Measurements from ENCODE around the gene EOLA2. TPM values are rescaled to one million over a fixed set of nuclear protein-coding genes. Genes with fewer than 3 reads are reported as not detected.

The EOLA2 gene
- total RNA-seq (2014; rRNA removed) (35.7 and 49.8 TPM in 2 replicates), Bru-seq, nascent RNA (percentile 80 among the genes with signal in this experiment), BruChase-seq, experiment 1, labeled RNA remaining after a 6-hour chase (percentile 93 among the genes with signal in this experiment), BruChase-seq, experiment 2, labeled RNA remaining after a 2-hour chase (percentile 88 among the genes with signal in this experiment)
- long read RNA-seq, transcript CXorf40B-203 (5 exons, 1,653 nt) = major isoform, 36 of 86 reads
- long read RNA-seq, transcript CXorf40B-205 (6 exons, 1,440 nt) = minor isoform, 5 of 86 reads
- long read RNA-seq, partial matches to known transcripts = 24 of 86 reads
- long read RNA-seq, other reads (novel, unspliced or antisense) = 19 of 86 reads

- no peaks in the 10 kb centered on the region for H3K9me3 ChIP-seq (ENCODE audit: low read length)
- ChIA-PET POLR2A (ENCODE audit: unreplicated experiment) (interaction anchor here (1.2 to 2.4 kb wide), 2 partner anchors 61 to 398 kb away, joined by 14 to 32 read pairs; partner anchors contain the start of gene EOLA1), CTCF (interaction anchor here (0.6 to 1.1 kb wide), 8 partner anchors 61 to 756 kb away, joined by 3 to 11 read pairs (median 4); partner anchors contain the start of gene MTMR1)
- no peaks in the 10 kb centered on the region for H3K27me3 ChIP-seq (ENCODE audit: low read length)
- peak within 1 kb of the TSS; percentile 75 for H2AFZ ChIP-seq (ENCODE audit: low read length)
- BruUV-seq (replicated peaks) = no TSS peak
- no peaks in the 10 kb centered on the region for H3F3A ChIP-seq (ENCODE audit: low read length, unreplicated experiment)
- intact Hi-C loops (cut with micrococcal nuclease) = no loop called here
- H3K4me2 ChIP-seq (ENCODE audit: low read length) = peak within 1 kb of the TSS; percentile 99
- H3K36me3 ChIP-seq (ENCODE audit: low read depth, low read length) = no peaks in the 10 kb centered on the region
- H4K20me1 ChIP-seq (ENCODE audit: low read length) = no peaks in the 10 kb centered on the region
- ATAC-seq = peak; percentile 68
- peak; percentile 98 for DNase-seq
- peaks cover 4% of the 10 kb centered on the region; the same call in 1 of the 2 replicates for H3K4me1 ChIP-seq (ENCODE audit: insufficient read depth, low read length)
- TF ChIP-seq EZH2 (IDR thresholded peaks at IDR 0.05; ENCODE audit: low read length, unreplicated experiment) (no peak), CTCF (conservative IDR thresholded peaks at IDR 0.05; ENCODE audit: low read depth, low read length) (peak; percentile 56), EZH2phosphoT487 (IDR thresholded peaks at IDR 0.05; ENCODE audit: borderline replicate concordance, low read length) (no peak)
- peak within 1 kb of the TSS; percentile 90 for H3K4me3 ChIP-seq (ENCODE audit: low read length)
- peak within 1 kb of the TSS; percentile 99 for H3K9ac ChIP-seq (ENCODE audit: low read length)
- H3K9me2 ChIP-seq (replicated peaks; ENCODE audit: low read length) = no peaks in the 10 kb centered on the region
- H3K27ac ChIP-seq (ENCODE audit: low read length) = peak within 1 kb of the TSS; percentile 95
- peaks cover 12% of the 10 kb centered on the region for H3K79me2 ChIP-seq (ENCODE audit: low read length)
Observed at GRCh38 chrX:149938427-149938880, at the start of gene EOLA2. TSS of gene EOLA2 (minus strand) at chrX:149938491. CDS start at chrX:149933874, 4,617 bp downstream.

- H3K4me3 ChIP-seq (ENCODE audit: low read length) = no peak overlapping the region
- no peak overlapping the region for H3K4me2 ChIP-seq (ENCODE audit: low read length)
- ATAC-seq (no peak), DNase-seq (no peak)
- no peaks in the 10 kb centered on the region for H3K4me1 ChIP-seq (ENCODE audit: insufficient read depth, low read length)
- CTCF ChIA-PET = no interaction called here
- no peaks in the 10 kb centered on the region for H3K79me2 ChIP-seq (ENCODE audit: low read length)
- no TSS peak for BruUV-seq (replicated peaks)
- H3F3A ChIP-seq (ENCODE audit: low read length, unreplicated experiment) = no peaks in the 10 kb centered on the region
- H3K9ac ChIP-seq (ENCODE audit: low read length) = no peak overlapping the region
- no peaks in the 10 kb centered on the region for H3K27me3 ChIP-seq (ENCODE audit: low read length)
- no peaks in the 10 kb centered on the region for H3K9me2 ChIP-seq (replicated peaks; ENCODE audit: low read length)
- H2AFZ ChIP-seq (ENCODE audit: low read length) = no peak overlapping the region
- no peaks in the 10 kb centered on the region for H3K9me3 ChIP-seq (ENCODE audit: low read length)
- H3K36me3 ChIP-seq (ENCODE audit: low read depth, low read length) = no peaks in the 10 kb centered on the region
- intact Hi-C loops (cut with micrococcal nuclease) = no loop called here
- POLR2A ChIA-PET (ENCODE audit: unreplicated experiment) = no interaction called here
- no peak overlapping the region for H3K27ac ChIP-seq (ENCODE audit: low read length)
- TF ChIP-seq CTCF (conservative IDR thresholded peaks at IDR 0.05; ENCODE audit: low read depth, low read length) (no peak), EZH2 (IDR thresholded peaks at IDR 0.05; ENCODE audit: low read length, unreplicated experiment) (no peak), EZH2phosphoT487 (IDR thresholded peaks at IDR 0.05; ENCODE audit: borderline replicate concordance, low read length) (no peak)
- no peaks in the 10 kb centered on the region for H4K20me1 ChIP-seq (ENCODE audit: low read length)
Observed at GRCh38 chrX:149987613-149988012, 49.3 kb upstream of the EOLA2 start.

GRCh38 chrX:149984411-149984810, 46.1 kb upstream of the EOLA2 start:
- Histone ChIP-seq H3K36me3 (ENCODE audit: low read depth, low read length) (no peaks in the 10 kb centered on the region), H3K4me3 (ENCODE audit: low read length) (no peak overlapping the region), H3K4me2 (ENCODE audit: low read length) (no peak overlapping the region), H3K9ac (ENCODE audit: low read length) (no peak overlapping the region), H3K27ac (ENCODE audit: low read length) (no peak overlapping the region), H3K27me3 (ENCODE audit: low read length) (no peaks in the 10 kb centered on the region), H3K79me2 (ENCODE audit: low read length) (no peaks in the 10 kb centered on the region), H3K4me1 (ENCODE audit: insufficient read depth, low read length) (no peaks in the 10 kb centered on the region), H3K9me2 (replicated peaks; ENCODE audit: low read length) (no peaks in the 10 kb centered on the region), H4K20me1 (ENCODE audit: low read length) (no peaks in the 10 kb centered on the region), H2AFZ (ENCODE audit: low read length) (no peak overlapping the region), H3F3A (ENCODE audit: low read length, unreplicated experiment) (no peaks in the 10 kb centered on the region), H3K9me3 (ENCODE audit: low read length) (no peaks in the 10 kb centered on the region)
- BruUV-seq (replicated peaks) = no TSS peak
- intact Hi-C loops (cut with micrococcal nuclease) = no loop called here
- no peak for ATAC-seq
- CTCF ChIA-PET = no interaction called here
- no peak for TF ChIP-seq EZH2phosphoT487 (IDR thresholded peaks at IDR 0.05; ENCODE audit: borderline replicate concordance, low read length)
- no peak for TF ChIP-seq CTCF (conservative IDR thresholded peaks at IDR 0.05; ENCODE audit: low read depth, low read length)
- no peak for TF ChIP-seq EZH2 (IDR thresholded peaks at IDR 0.05; ENCODE audit: low read length, unreplicated experiment)
- DNase-seq = no peak
- POLR2A ChIA-PET (ENCODE audit: unreplicated experiment) = no interaction called here
